OCI-LY7 (cell line): Measurements from ENCODE around the gene MCHR1. TPM values are rescaled to one million over a fixed set of nuclear protein-coding genes. Genes with fewer than 3 reads are reported as not detected.

Experiments used
- Bru-seq: library from RNA; stranded (reverse); fragments of 400-500 nt; gene quantifications from one replicate; lab custom pipeline; 2021; lab: Mats Ljungman, UMichigan
- BruChase-seq, 2 experiments: library from RNA; stranded (reverse); fragments of 400-500 nt; gene quantifications; one replicate each; lab custom pipeline; 2021; lab: Mats Ljungman, UMichigan
- BruUV-seq: library from RNA; stranded (reverse); fragments of 400-500 nt; replicated peaks from 2 replicates; lab custom pipeline; 2021; lab: Mats Ljungman, UMichigan
- CTCF ChIA-PET: fragments of 300-600 bp; sonication (Branson Sonifier 250); formaldehyde crosslinking; loops from one replicate; lab custom pipeline; 2022; ENCODE audit warnings: antibody characterized with exemption; ENCODE audit not compliant: unreplicated experiment; lab: Charles Lee
- POLR2A ChIA-PET: fragments of 300-600 bp; sonication (Branson Sonifier 250); formaldehyde crosslinking; loops from one replicate; lab custom pipeline; 2022; ENCODE audit warnings: antibody characterized with exemption; lab: Charles Lee
- DNase-seq: peaks from one replicate; pipeline ENCODE4 v3.0.0-alpha.2; 2015; ENCODE audit warnings: low spot score
- H2AFZ ChIP-seq: fragments of 200-600 bp; sonication (generic), shearing (Covaris generic); 2 replicates; pipeline ENCODE4 v1.6.1; 2014; ENCODE audit warnings: mild to moderate bottlenecking, antibody characterized with exemption, low read length, moderate library complexity
- H3K27ac ChIP-seq: fragments of 200-600 bp; sonication (generic); 2 replicates; pipeline ENCODE4 v1.5.1; 2014; ENCODE audit warnings: mixed run types, low read depth, mild to moderate bottlenecking, moderate library complexity, low read length, inconsistent platforms; ENCODE audit not compliant: poor library complexity, severe bottlenecking
- H3K36me3 ChIP-seq: fragments of 200-600 bp; sonication (generic); 2 replicates; pipeline ENCODE4 v1.6.1; 2014; ENCODE audit warnings: mild to moderate bottlenecking, antibody characterized with exemption, low read length, moderate library complexity, mixed read lengths; ENCODE audit not compliant: insufficient read depth
- H3K4me1 ChIP-seq: fragments of 200-600 bp; sonication (generic); 2 replicates; pipeline ENCODE4 v1.5.1; 2014; ENCODE audit warnings: mild to moderate bottlenecking, low read length; ENCODE audit not compliant: insufficient read depth, poor library complexity, severe bottlenecking
- H3K4me2 ChIP-seq: fragments of 200-600 bp; sonication (generic); 2 replicates; pipeline ENCODE4 v1.6.1; 2014; ENCODE audit warnings: mild to moderate bottlenecking, low read length
- H3K4me3 ChIP-seq: fragments of 200-600 bp; sonication (generic); 2 replicates; pipeline ENCODE4 v1.5.1; 2014; ENCODE audit warnings: mild to moderate bottlenecking, low read depth, low read length; ENCODE audit not compliant: poor library complexity, severe bottlenecking
- H3K79me2 ChIP-seq: fragments of 200-600 bp; sonication (generic); 2 replicates; pipeline ENCODE4 v1.6.1; 2016; ENCODE audit warnings: low read depth, mild to moderate bottlenecking, low read length, moderate library complexity, mixed read lengths; ENCODE audit not compliant: insufficient read depth
- H3K9me2 ChIP-seq: fragments of 200-600 bp; sonication (generic); 2 replicates; pipeline ENCODE4 v1.6.1; 2016; ENCODE audit warnings: mild to moderate bottlenecking, low read length, mixed read lengths; ENCODE audit not compliant: insufficient read depth
- H3K9me3 ChIP-seq: fragments of 200-600 bp; sonication (generic); 2 replicates; pipeline ENCODE4 v1.6.1; 2014; ENCODE audit warnings: mild to moderate bottlenecking, mixed run types, low read length, mixed read lengths
- H4K20me1 ChIP-seq: fragments of 200-600 bp; sonication (generic); 2 replicates; pipeline ENCODE4 v1.6.1; 2014; ENCODE audit warnings: mild to moderate bottlenecking, antibody characterized with exemption, low read length, moderate library complexity, mixed read lengths; ENCODE audit not compliant: insufficient read depth
- EZH2phosphoT487 ChIP-seq: fragments of 200-600 bp; sonication (generic); IDR thresholded peaks from 2 replicates; pipeline ENCODE4 v1.6.1; 2018; ENCODE audit warnings: low read depth, borderline replicate concordance, mild to moderate bottlenecking, mixed run types, antibody characterized with exemption, low read length, moderate library complexity, mixed read lengths
- intact Hi-C: fragments of 100-400 bp; cut with micrococcal nuclease; formaldehyde crosslinking; loops from one replicate; pipeline ENCODE4 v1.10.0; 2022; ENCODE audit not compliant: unreplicated experiment
- long read RNA-seq: library from polyadenylated mRNA; stranded (forward); transcript quantifications from one replicate; pipeline ENCODE4 v2.0.0, GENCODE V29; 2022
- total RNA-seq, 2 experiments: library from RNA; depleted of rRNA in 1 of 2; stranded (reverse); fragments of >200 nt in 1 of 2; shearing (Covaris generic) in 1 of 2; gene quantifications; 2 replicates each; pipeline ENCODE4 v1.2.3, GENCODE V29; 2014 to 2022
- TF ChIP-seq, protein P1 (sequence below): fragments of 200-600 bp; sonication (generic); conservative IDR thresholded peaks from 2 replicates; pipeline ENCODE4 v1.5.1; 2014; ENCODE audit warnings: mild to moderate bottlenecking, antibody characterized with exemption, low read length, moderate library complexity, mixed read lengths

MCHR1 gene, protein sequence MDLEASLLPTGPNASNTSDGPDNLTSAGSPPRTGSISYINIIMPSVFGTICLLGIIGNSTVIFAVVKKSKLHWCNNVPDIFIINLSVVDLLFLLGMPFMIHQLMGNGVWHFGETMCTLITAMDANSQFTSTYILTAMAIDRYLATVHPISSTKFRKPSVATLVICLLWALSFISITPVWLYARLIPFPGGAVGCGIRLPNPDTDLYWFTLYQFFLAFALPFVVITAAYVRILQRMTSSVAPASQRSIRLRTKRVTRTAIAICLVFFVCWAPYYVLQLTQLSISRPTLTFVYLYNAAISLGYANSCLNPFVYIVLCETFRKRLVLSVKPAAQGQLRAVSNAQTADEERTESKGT
- total RNA-seq (2014; rRNA removed; shearing (Covaris generic)) (not detected in 2 replicates), total RNA-seq (2022) (not detected in 2 replicates), Bru-seq, nascent RNA (not detected), BruChase-seq, experiment 1, labeled RNA remaining after a 6-hour chase (not detected), BruChase-seq, experiment 2, labeled RNA remaining after a 2-hour chase (not detected)
- long read RNA-seq: 0 reads

DNA sequence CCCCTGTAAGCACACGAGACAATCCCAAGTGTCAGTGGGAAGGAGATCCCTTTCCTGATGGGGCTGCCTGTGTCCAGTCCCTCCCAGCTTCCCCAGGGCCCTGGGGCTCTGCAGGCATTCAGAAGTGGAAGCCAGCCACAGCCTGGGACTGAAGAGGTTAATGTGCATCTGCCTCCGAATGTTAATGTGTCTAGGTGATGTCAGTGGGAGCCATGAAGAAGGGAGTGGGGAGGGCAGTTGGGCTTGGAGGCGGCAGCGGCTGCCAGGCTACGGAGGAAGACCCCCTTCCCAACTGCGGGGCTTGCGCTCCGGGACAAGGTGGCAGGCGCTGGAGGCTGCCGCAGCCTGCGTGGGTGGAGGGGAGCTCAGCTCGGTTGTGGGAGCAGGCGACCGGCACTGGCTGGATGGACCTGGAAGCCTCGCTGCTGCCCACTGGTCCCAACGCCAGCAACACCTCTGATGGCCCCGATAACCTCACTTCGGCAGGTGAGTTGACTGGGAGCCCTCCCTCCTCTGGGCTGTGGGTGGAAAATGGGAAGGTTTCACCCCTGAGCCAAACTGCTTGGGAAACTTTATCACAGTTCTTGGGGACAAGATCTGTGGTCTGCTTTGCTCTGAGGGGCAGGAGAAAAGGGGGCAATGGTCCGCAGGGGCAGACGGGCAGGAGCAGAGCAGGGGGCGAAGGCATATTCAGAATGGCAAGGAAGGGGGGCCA is at the start of gene MCHR1:
Gene MCHR1 (plus strand): TSS at position 236 of the 715 bp plus-strand sequence. CDS start 169 bp downstream, at position 405.
- Histone ChIP-seq H3K4me2 (no peak within 1 kb of the TSS), H3K9me3 (no peaks in the 10 kb centered on the region), H3K4me3 (no peak within 1 kb of the TSS), H3K36me3 (no peaks in the 10 kb centered on the region), H3K9me2 (no peaks in the 10 kb centered on the region), H3K79me2 (no peaks in the 10 kb centered on the region), H3K4me1 (peaks cover 20% of the 10 kb centered on the region), H2AFZ (no peak within 1 kb of the TSS), H3K27ac (no peak within 1 kb of the TSS), H4K20me1 (no peaks in the 10 kb centered on the region)
- intact Hi-C loops: no loop called here
- TF ChIP-seq, protein P1, sequence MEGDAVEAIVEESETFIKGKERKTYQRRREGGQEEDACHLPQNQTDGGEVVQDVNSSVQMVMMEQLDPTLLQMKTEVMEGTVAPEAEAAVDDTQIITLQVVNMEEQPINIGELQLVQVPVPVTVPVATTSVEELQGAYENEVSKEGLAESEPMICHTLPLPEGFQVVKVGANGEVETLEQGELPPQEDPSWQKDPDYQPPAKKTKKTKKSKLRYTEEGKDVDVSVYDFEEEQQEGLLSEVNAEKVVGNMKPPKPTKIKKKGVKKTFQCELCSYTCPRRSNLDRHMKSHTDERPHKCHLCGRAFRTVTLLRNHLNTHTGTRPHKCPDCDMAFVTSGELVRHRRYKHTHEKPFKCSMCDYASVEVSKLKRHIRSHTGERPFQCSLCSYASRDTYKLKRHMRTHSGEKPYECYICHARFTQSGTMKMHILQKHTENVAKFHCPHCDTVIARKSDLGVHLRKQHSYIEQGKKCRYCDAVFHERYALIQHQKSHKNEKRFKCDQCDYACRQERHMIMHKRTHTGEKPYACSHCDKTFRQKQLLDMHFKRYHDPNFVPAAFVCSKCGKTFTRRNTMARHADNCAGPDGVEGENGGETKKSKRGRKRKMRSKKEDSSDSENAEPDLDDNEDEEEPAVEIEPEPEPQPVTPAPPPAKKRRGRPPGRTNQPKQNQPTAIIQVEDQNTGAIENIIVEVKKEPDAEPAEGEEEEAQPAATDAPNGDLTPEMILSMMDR: no peak
- TF ChIP-seq EZH2phosphoT487: no peak
- CTCF ChIA-PET: no interaction called here
- POLR2A ChIA-PET: interaction anchor here (0.5 kb wide), 1 partner anchor 190 kb away, joined by 3 read pairs; no protein-coding TSS in a partner anchor
- no TSS peak for BruUV-seq
- no peak for DNase-seq

DNA sequence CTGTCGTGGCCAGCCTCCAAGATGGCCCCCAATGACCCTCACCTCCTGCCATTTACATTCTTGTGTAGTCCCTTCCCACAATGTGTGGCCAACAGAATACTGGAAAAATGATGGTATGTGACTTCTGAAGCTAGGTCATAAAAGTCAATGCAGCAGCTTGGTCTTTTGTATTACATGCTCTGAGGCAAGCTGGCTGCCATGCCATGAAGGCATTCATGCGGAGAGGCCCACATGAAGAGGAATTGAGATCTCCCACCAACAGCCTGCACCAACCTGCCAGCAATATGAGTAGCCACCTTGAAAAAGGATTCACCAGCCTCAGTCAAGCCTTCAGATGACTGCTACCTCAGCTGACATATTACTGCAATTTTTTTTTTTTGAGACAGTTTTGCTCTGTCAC is 47.4 kb upstream of the MCHR1 start:
- Histone ChIP-seq H2AFZ (no peak overlapping the region), H3K9me3 (no peaks in the 10 kb centered on the region), H3K4me1 (peaks cover 12% of the 10 kb centered on the region), H4K20me1 (peaks cover 5% of the 10 kb centered on the region; the same call in 1 of the 2 replicates), H3K36me3 (no peaks in the 10 kb centered on the region), H3K9me2 (no peaks in the 10 kb centered on the region), H3K27ac (no peak overlapping the region), H3K4me2 (no peak overlapping the region), H3K79me2 (peaks cover 83% of the 10 kb centered on the region), H3K4me3 (no peak overlapping the region)
- BruUV-seq: no TSS peak
- intact Hi-C loops: no loop called here
- CTCF ChIA-PET: no interaction called here
- POLR2A ChIA-PET: interaction anchor here (0.6 kb wide), 1 partner anchor 54 kb away, joined by 3 read pairs; no protein-coding TSS in a partner anchor
- TF ChIP-seq, protein P1: no peak
- no peak for TF ChIP-seq EZH2phosphoT487
- DNase-seq: no peak
